CD14-positive monocyte (primary cell): Measurements from ENCODE around the gene TRRAP. TPM values are rescaled to one million over a fixed set of nuclear protein-coding genes. Genes with fewer than 3 reads are reported as not detected.

Source experiments
- DNase-seq, 3 donors: peaks; one replicate each; pipeline ENCODE4 v3.0.0-alpha.2; 2011 to 2022
- H2AFZ ChIP-seq: 2 replicates; pipeline ENCODE4 v1.6.0; 2012; ENCODE audit warnings: mild to moderate bottlenecking, low read depth, low read length, inconsistent platforms; ENCODE audit not compliant: insufficient read depth, poor library complexity, severe bottlenecking
- H3K27ac ChIP-seq, 2 donors: 1 replicate in 1 of 2; 2 replicates in 1 of 2; pipeline ENCODE4 v1.5.1; 2012 to 2013; ENCODE audit warnings: low read length in 2 of 2, control low read depth in 1 of 2, inconsistent platforms in 1 of 2, low read depth in 1 of 2, mild to moderate bottlenecking in 1 of 2
- H3K27me3 ChIP-seq, 2 donors: one replicate each; pipeline versions ENCODE4 v1.6.0 to v1.6.1; 2011 to 2013; ENCODE audit warnings: low read length in 2 of 2; ENCODE audit not compliant: control insufficient read depth in 2 of 2, insufficient read depth in 2 of 2
- H3K36me3 ChIP-seq, 2 donors: replicated peaks in 1 of 2; 1 replicate in 1 of 2; 2 replicates in 1 of 2; pipeline versions ENCODE4 v1.5.1 to v1.6.1; 2012 to 2013; ENCODE audit warnings: low read length in 2 of 2, control low read depth in 1 of 2, inconsistent platforms in 1 of 2, mild to moderate bottlenecking in 1 of 2; ENCODE audit not compliant: insufficient read depth in 2 of 2, control insufficient read depth in 1 of 2
- H3K4me1 ChIP-seq, 2 donors: 1 replicate in 1 of 2; 2 replicates in 1 of 2; pipeline versions ENCODE4 v1.5.1 to v1.6.1; 2012 to 2013; ENCODE audit warnings: low read length in 2 of 2, control low read depth in 1 of 2, inconsistent platforms in 1 of 2, mild to moderate bottlenecking in 1 of 2, moderate library complexity in 1 of 2; ENCODE audit not compliant: insufficient read depth in 2 of 2, control insufficient read depth in 1 of 2
- H3K4me2 ChIP-seq: replicated peaks from 2 replicates; pipeline ENCODE3; 2012; ENCODE audit warnings: low read length, moderate library complexity, mild to moderate bottlenecking; ENCODE audit not compliant: poor library complexity, severe bottlenecking; ENCODE audit errors: extremely low read depth
- H3K4me3 ChIP-seq, 3 experiments: fragments of 200-600 bp in 1 of 3; sonication (generic) in 1 of 3; replicated peaks in 1 of 3; 1 replicate in 2 of 3; 2 replicates in 1 of 3; pipeline ENCODE4 v1.5.1; 2011 to 2013; ENCODE audit warnings: low read length in 3 of 3, mild to moderate bottlenecking in 3 of 3, control low read depth in 2 of 3, low read depth in 2 of 3, inconsistent platforms in 1 of 3, moderate library complexity in 1 of 3
- H3K79me2 ChIP-seq: 2 replicates; pipeline ENCODE4 v1.6.0; 2012; ENCODE audit warnings: mild to moderate bottlenecking, control low read depth, inconsistent platforms, low read length, moderate library complexity; ENCODE audit not compliant: insufficient read depth
- H3K9ac ChIP-seq: 2 replicates; pipeline ENCODE4 v1.6.0; 2017; ENCODE audit warnings: low read length, mild to moderate bottlenecking; ENCODE audit not compliant: insufficient read depth, poor library complexity, severe bottlenecking
- H3K9me3 ChIP-seq, 2 donors: replicated peaks in 1 of 2; 1 replicate in 1 of 2; 2 replicates in 1 of 2; pipeline versions ENCODE4 v1.5.1 to v1.6.1; 2012 to 2013; ENCODE audit warnings: low read length in 2 of 2, control low read depth in 1 of 2; ENCODE audit not compliant: control insufficient read depth in 1 of 2, insufficient read depth in 1 of 2
- H4K20me1 ChIP-seq: 2 replicates; pipeline ENCODE4 v1.6.0; 2012; ENCODE audit warnings: mild to moderate bottlenecking, low read length, control low read depth, moderate library complexity; ENCODE audit not compliant: insufficient read depth
- H3K27ac Mint-ChIP-seq, 7 donors: one replicate each; pipeline ENCODE4 v1.8.0; 2020; ENCODE audit warnings: mild to moderate bottlenecking in 7 of 7, mixed read lengths in 7 of 7, moderate library complexity in 6 of 7, inconsistent platforms in 2 of 7
- H3K27me3 Mint-ChIP-seq, 3 donors: one replicate each; pipeline ENCODE4 v1.8.0; 2021 to 2022; ENCODE audit warnings: low read depth in 3 of 3, mild to moderate bottlenecking in 3 of 3, mixed read lengths in 3 of 3, moderate library complexity in 3 of 3, inconsistent platforms in 1 of 3
- H3K36me3 Mint-ChIP-seq, 2 donors: one replicate each; pipeline ENCODE4 v1.8.0; 2020; ENCODE audit warnings: mixed read lengths in 2 of 2, inconsistent platforms in 1 of 2, mild to moderate bottlenecking in 1 of 2
- H3K4me1 Mint-ChIP-seq: one replicate; pipeline ENCODE4 v1.8.0; 2020; ENCODE audit warnings: mild to moderate bottlenecking, mixed read lengths
- H3K4me3 Mint-ChIP-seq, 2 donors: one replicate each; pipeline ENCODE4 v1.8.0; 2020; ENCODE audit warnings: mild to moderate bottlenecking in 2 of 2, mixed read lengths in 2 of 2, moderate library complexity in 1 of 2
- H3K9me3 Mint-ChIP-seq, 7 donors: one replicate each; pipeline ENCODE4 v1.8.0; 2020 to 2022; ENCODE audit warnings: mixed read lengths in 7 of 7, mild to moderate bottlenecking in 6 of 7, moderate library complexity in 6 of 7, inconsistent platforms in 2 of 7
- CTCF ChIP-seq: fragments of 200-600 bp; IDR thresholded peaks from one replicate; pipeline ENCODE4 v1.8.0; 2022; ENCODE audit warnings: antibody characterized with exemption, mild to moderate bottlenecking
- WGBS: methylation state at CpG from one replicate; pipeline ENCODE4 v1.1.5; 2013; ENCODE audit warnings: missing lambda C conversion rate; ENCODE audit not compliant: insufficient coverage; 5-methylcytosine and 5-hydroxymethylcytosine counted together
- intact Hi-C, 2 donors: fragments of 100-400 bp; cut with micrococcal nuclease; formaldehyde crosslinking; loops; one replicate each; pipeline versions ENCODE4 v1.15.0 to v1.15.1; 2023
- polyA plus RNA-seq, 3 donors: library from polyadenylated mRNA; depleted of rRNA in 1 of 3; unstranded in 2 of 3; stranded (reverse) in 1 of 3; fragments of 300-500 nt in 2 of 3; fragments of >200 nt in 1 of 3; fragmentation: Illumina TruSeq in 2 of 3; gene quantifications; 1 replicate in 2 of 3; 2 replicates in 1 of 3; pipeline ENCODE4 v1.2.3, GENCODE V29; 2012 to 2021

The TRRAP gene
- polyA plus RNA-seq, 3 donors: 0.67 to 12.2 (median 1.2) TPM

DNA sequence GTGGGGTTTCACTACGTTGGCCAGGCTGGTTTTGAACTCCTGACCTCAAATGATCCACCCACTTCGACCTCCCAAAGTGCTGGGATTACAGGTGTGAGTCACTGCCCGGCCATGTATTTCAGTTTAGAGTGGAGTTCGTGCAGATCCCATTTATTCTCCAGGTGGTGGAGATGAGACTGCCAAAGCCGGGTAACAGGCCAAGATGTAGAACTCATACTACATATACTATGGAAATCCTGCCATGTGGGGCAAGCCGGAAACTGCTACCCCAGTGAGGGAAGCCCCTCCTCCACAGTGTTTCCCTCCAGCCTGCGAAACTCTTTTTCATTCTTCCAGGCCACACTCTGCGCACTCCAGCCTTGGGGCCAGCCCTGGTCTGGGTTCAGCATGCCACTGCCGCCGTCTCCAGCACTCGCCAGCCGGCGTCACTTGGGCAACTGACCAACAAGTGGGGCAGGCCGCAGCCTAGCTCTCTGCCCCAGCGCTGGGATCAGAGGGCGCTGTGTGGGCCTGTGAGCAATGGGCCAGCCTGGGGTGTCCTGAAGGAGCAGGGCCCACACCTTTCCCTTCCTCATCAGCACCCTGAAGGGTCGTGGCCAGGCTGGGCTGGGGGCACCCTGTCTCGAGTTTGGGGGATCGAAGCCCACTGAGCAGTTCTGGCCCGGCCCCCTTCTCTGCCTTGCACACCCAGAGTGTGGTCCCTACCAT lies 122.0 kb downstream of the TRRAP start:
- DNase-seq: no peak
- Mint-ChIP-seq H3K27ac (no peak overlapping the region), H3K36me3 (peaks cover 83 to 93% of the 10 kb centered on the region in 2 donors), H3K4me3 (no peak overlapping the region), H3K4me1 (no peaks in the 10 kb centered on the region), H3K9me3 (no peaks in the 10 kb centered on the region), H3K27me3 (peaks cover 0 to 2% (median 0%) of the 10 kb centered on the region in 3 donors)
- H2AFZ ChIP-seq: no peak overlapping the region
- H3K4me1 ChIP-seq: no peaks in the 10 kb centered on the region
- H3K27ac ChIP-seq: no peak overlapping the region
- H3K9ac ChIP-seq: no peak overlapping the region
- peaks cover 90 to 99% of the 10 kb centered on the region in 2 donors for H3K36me3 ChIP-seq
- H3K27me3 ChIP-seq: no peaks in the 10 kb centered on the region
- H3K4me3 ChIP-seq: no peak overlapping the region
- 98% methylated on average over 14 of the region's 20 CpGs for WGBS
- no peaks in the 10 kb centered on the region for H3K9me3 ChIP-seq
- intact Hi-C loops: no loop called here
- H3K4me2 ChIP-seq: no peak overlapping the region
- H3K79me2 ChIP-seq: no peaks in the 10 kb centered on the region
- H4K20me1 ChIP-seq: no peaks in the 10 kb centered on the region
- no peak for TF ChIP-seq CTCF

DNA sequence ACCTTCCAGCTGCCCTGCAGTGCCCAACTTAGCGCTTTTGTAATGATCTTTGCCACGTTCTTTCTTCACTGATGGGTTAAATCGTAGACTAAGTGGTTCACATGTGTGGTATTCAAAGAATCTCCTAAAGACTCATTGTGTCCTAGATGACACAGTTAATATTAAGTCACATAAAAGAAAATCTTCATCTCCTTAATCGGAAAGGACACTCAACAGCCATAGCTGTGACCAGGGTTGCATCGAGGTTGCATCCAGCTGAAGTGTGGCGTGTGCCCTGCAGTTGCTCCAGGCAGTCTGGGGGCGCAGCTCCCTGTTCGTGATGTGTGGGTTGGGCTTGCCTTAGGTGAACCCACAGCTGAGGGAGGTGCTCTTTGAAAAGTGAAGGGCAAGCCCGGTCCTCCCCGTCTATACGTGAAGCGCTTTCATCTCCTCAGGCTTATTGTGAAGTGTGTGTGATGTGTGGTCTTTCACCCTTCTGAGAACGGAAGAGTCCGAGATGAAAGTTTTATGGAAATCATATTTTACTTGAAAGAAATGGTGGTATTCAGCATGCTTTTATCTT lies 122.7 kb downstream of the TRRAP start:
- no peak overlapping the region for H3K4me3 ChIP-seq
- intact Hi-C loops: no loop called here
- no peaks in the 10 kb centered on the region for H3K4me1 ChIP-seq
- no peaks in the 10 kb centered on the region for H3K27me3 ChIP-seq
- TF ChIP-seq CTCF: no peak
- H2AFZ ChIP-seq: no peak overlapping the region
- WGBS: 100% methylated on average over 2 of the region's 14 CpGs
- H4K20me1 ChIP-seq: no peaks in the 10 kb centered on the region
- DNase-seq: no peak
- Mint-ChIP-seq H3K4me1 (peaks cover 5% of the 10 kb centered on the region), H3K4me3 (no peak overlapping the region), H3K36me3 (peaks cover 83 to 93% of the 10 kb centered on the region in 2 donors), H3K27me3 (peaks cover 0 to 2% (median 0%) of the 10 kb centered on the region in 3 donors), H3K27ac (no peak overlapping the region), H3K9me3 (no peaks in the 10 kb centered on the region)
- H3K27ac ChIP-seq: no peak overlapping the region
- H3K9me3 ChIP-seq: no peaks in the 10 kb centered on the region
- no peak overlapping the region for H3K9ac ChIP-seq
- H3K36me3 ChIP-seq: peaks cover 85 to 99% of the 10 kb centered on the region in 2 donors
- H3K79me2 ChIP-seq: no peaks in the 10 kb centered on the region
- H3K4me2 ChIP-seq: no peak overlapping the region
